Brain microvascular endothelial cell (primary cell): Measurements from ENCODE around the gene MIER3.

Experiments
- DNase-seq: peaks from one replicate; pipeline ENCODE4 v3.0.0-alpha.2; 2020
- H3K27ac ChIP-seq: fragments of 250-450 bp; sonication (Bioruptor Pico); 2 replicates; pipeline ENCODE4 v1.5.1; 2020; ENCODE audit warnings: mild to moderate bottlenecking, moderate library complexity
- H3K27me3 ChIP-seq: fragments of 250-450 bp; sonication (Bioruptor Pico); replicated peaks from 2 replicates; pipeline ENCODE4 v1.5.1; 2020; ENCODE audit warnings: mild to moderate bottlenecking
- H3K36me3 ChIP-seq: fragments of 250-450 bp; sonication (Bioruptor Pico); replicated peaks from 2 replicates; pipeline ENCODE4 v1.5.1; 2020; ENCODE audit warnings: mild to moderate bottlenecking
- H3K4me3 ChIP-seq: 2 replicates; pipeline ENCODE4 v1.5.1; 2011; ENCODE audit warnings: low read depth, mild to moderate bottlenecking, control low read depth, low read length, moderate library complexity
- CTCF ChIP-seq: IDR thresholded peaks from 2 replicates; pipeline ENCODE4 v1.5.1; 2011; ENCODE audit warnings: low read depth, mild to moderate bottlenecking, moderate library complexity, low read length, control low read depth, inconsistent platforms; ENCODE audit errors: missing control alignments
- in situ Hi-C: cut with HindIII; loops from 2 replicates; pipeline ENCODE4 v1.10.0; 2017; ENCODE audit warnings: low sequenced_read_pairs, low pct_ligation_motif_present

The MIER3 gene

DNA sequence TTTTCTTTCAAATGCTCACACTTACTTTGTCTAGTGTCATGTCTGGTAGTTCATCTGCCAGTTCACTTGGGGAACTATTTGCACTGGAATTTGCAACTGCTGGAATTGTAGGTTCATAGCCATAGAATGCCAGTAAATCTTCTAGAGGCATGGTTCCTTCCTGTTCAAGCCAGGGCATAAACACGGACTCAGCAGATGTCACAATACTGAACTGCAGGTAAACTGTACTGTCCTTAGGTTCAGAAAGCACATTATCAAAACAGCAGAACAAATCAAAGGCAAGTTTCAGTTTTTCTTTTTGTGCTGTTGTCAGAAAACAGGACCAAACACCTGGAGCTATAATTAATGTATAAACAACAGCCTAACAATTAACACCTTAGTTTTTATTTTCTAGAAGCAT, 13.1 kb downstream of the MIER3 start:
- DNase-seq, result no peak
- in situ Hi-C loops, result no loop called here
- H3K27ac ChIP-seq, result no peak overlapping the region
- no peak for TF ChIP-seq CTCF
- H3K27me3 ChIP-seq, result no peaks in the 10 kb centered on the region
- peaks cover 58% of the 10 kb centered on the region for H3K36me3 ChIP-seq
- no peak overlapping the region for H3K4me3 ChIP-seq

DNA sequence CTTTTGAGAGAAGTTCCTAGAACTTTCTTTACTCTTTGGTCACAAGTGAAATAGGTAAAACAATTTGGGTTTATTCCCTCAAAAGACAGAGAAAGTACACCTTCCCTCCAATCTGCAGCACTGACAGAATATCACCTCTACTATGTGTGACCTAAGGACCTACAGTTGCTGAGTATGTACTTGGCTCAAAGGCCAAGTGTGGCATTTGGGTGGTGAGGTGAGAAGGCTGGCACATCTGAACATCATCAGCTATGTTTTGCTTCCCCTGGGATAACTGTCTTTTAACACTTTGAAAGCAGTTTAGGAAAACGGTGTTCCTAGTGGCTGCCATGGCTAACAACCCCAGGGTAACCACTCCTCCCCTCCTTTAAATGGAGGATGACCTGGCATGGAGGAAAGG, 17.6 kb downstream of the MIER3 start:
- no peak for DNase-seq
- H3K27ac ChIP-seq, result no peak overlapping the region
- no peak overlapping the region for H3K4me3 ChIP-seq
- H3K36me3 ChIP-seq, result peaks cover 58% of the 10 kb centered on the region
- in situ Hi-C loops, result no loop called here
- TF ChIP-seq CTCF, result no peak
- no peaks in the 10 kb centered on the region for H3K27me3 ChIP-seq

- no peak overlapping the region for H3K27ac ChIP-seq
- no peak for TF ChIP-seq CTCF
- in situ Hi-C loops, result loop anchor here (25.0 kb wide), 1 partner anchor 339 kb away; no protein-coding TSS in a partner anchor
- H3K27me3 ChIP-seq, result no peaks in the 10 kb centered on the region
- no peak for DNase-seq
- H3K36me3 ChIP-seq, result peaks cover 25% of the 10 kb centered on the region
- H3K4me3 ChIP-seq, result no peak overlapping the region
Observed at GRCh38 chr5:56922922-56923321, 29.0 kb downstream of the MIER3 start.

DNA sequence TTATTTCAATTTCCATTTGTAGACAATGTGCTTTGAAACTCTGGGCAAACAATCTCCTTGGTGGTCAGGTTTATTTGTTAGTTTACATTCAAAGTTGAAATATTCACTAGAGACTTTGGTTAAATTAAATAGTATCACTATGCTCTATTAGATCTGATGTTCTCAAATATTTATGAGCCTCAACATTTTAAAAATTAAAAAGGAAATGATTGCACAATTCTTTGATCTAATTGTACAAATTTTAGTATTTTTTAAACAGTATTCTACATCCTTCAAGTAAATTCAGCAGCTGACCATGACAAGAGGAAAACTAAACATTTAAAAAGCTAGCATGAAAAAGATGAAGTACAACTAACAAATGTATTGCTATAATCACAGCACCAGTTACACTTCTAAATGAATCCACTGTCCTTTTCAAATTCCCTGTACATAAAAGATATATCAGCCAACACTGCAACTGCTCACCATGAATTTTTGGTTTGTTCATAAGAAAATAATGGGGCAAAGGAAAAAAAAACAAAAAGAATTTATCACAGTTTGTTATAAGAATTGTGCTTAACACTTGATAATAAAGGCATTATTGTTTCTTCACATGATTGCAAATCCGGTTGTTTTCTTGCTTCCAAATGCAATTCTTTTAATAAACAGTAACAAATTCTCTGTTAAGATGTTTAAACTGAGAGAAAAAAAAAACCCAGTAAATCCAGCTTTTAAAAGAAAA, 31.8 kb downstream of the MIER3 start:
- H3K27ac ChIP-seq, result no peak overlapping the region
- TF ChIP-seq CTCF, result no peak
- no peaks in the 10 kb centered on the region for H3K27me3 ChIP-seq
- H3K4me3 ChIP-seq, result no peak overlapping the region
- DNase-seq, result no peak
- in situ Hi-C loops, result loop anchor here (25.0 kb wide), 1 partner anchor 342 kb away; no protein-coding TSS in a partner anchor
- H3K36me3 ChIP-seq, result peaks cover 19% of the 10 kb centered on the region

GRCh38 chr5:56918054-56918453, 33.9 kb downstream of the MIER3 start:
- in situ Hi-C loops, result loop anchor here (25.0 kb wide), 1 partner anchor 344 kb away; no protein-coding TSS in a partner anchor
- Histone ChIP-seq H3K27me3 (no peaks in the 10 kb centered on the region), H3K4me3 (no peak overlapping the region), H3K36me3 (peaks cover 8% of the 10 kb centered on the region), H3K27ac (no peak overlapping the region)
- no peak for DNase-seq
- TF ChIP-seq CTCF, result no peak

- Histone ChIP-seq H3K4me3 (no peak overlapping the region), H3K27ac (no peak overlapping the region), H3K36me3 (peaks cover 6% of the 10 kb centered on the region), H3K27me3 (no peaks in the 10 kb centered on the region)
- in situ Hi-C loops, result loop anchor here (25.0 kb wide), 1 partner anchor 345 kb away; no protein-coding TSS in a partner anchor
- no peak for TF ChIP-seq CTCF
- DNase-seq, result no peak
Observed at GRCh38 chr5:56917534-56917933, 34.4 kb downstream of the MIER3 start.
